ENCODE measurements around the gene CLCN7. TPM values are rescaled to one million over a fixed set of nuclear protein-coding genes. Genes with fewer than 3 reads are reported as not detected.

The CLCN7 gene
- total and polyA plus RNA-seq, 2 donors (not counting 3 experiments of a cell fraction or from before 2014, with no cell fraction given) = 59.8 to 94.9 TPM

GRCh38 chr16:1495211-1495888 is 20.5 kb upstream of the CLCN7 start:
- Histone ChIP-seq H3K4me3 (replicated peaks in 1 of 3; ENCODE audit: insufficient read depth in 1 of 3, low read depth in 1 of 3, low read length in 3 of 3) (no peak overlapping the region), H3K4me2 (ENCODE audit: insufficient read depth, low read length) (no peak overlapping the region), H2AFZ (ENCODE audit: low read depth, low read length) (no peak overlapping the region), H3K9me1 (replicated peaks; ENCODE audit: control insufficient read depth, extremely low read depth, insufficient read depth, low read length) (no peaks in the 10 kb centered on the region), H3K27ac (ENCODE audit: insufficient read depth, low read depth, low read length) (no peak overlapping the region), H4K20me1 (replicated peaks; ENCODE audit: control insufficient read depth, extremely low read depth, insufficient read depth, low read length) (no peaks in the 10 kb centered on the region), H3K9me3 (replicated peaks; ENCODE audit: control insufficient read depth, insufficient read depth, low read length) (no peaks in the 10 kb centered on the region), H3K27me3 (ENCODE audit: control insufficient read depth in 2 of 2, insufficient read depth in 2 of 2, low read length in 2 of 2) (no peaks in the 10 kb centered on the region), H3K4me1 (ENCODE audit: control insufficient read depth, extremely low read depth, insufficient read depth, low read length) (peaks cover 15% of the 10 kb centered on the region), H3K79me2 (ENCODE audit: control insufficient read depth, insufficient read depth, low read length) (peaks cover 19% of the 10 kb centered on the region), H3K36me3 (ENCODE audit: control insufficient read depth in 2 of 2, extremely low read depth in 1 of 2, insufficient read depth in 2 of 2, low read length in 2 of 2) (peaks cover 3 to 14% of the 10 kb centered on the region in 2 experiments), H3K9ac (replicated peaks; ENCODE audit: extremely low read depth, insufficient read depth, low read length) (no peak overlapping the region)
- DNase-seq (ENCODE audit: low read depth, low spot score) (no peak), FAIRE-seq (no peak)
- ChIA-PET POLR2A (no interaction called here), CTCF (interaction anchor here (1.3 to 1.6 kb wide), 9 partner anchors 17 to 180 kb away, joined by 3 to 19 read pairs (median 4); partner anchors contain the start of gene TMEM204)
- TF ChIP-seq FOS (IDR thresholded peaks at IDR 0.05; ENCODE audit: borderline replicate concordance, insufficient read depth, low read length) = no peak
- TF ChIP-seq GATA2 (IDR thresholded peaks at IDR 0.05; ENCODE audit: insufficient read depth, insufficient read length, low read depth, low read length) = no peak
- TF ChIP-seq MYC (IDR thresholded peaks at IDR 0.05; ENCODE audit: low read depth, low read length) = no peak
- no peak for TF ChIP-seq POLR2A (IDR thresholded peaks at IDR 0.05; ENCODE audit: low read depth, low read length)
- TF ChIP-seq EZH2 (IDR thresholded peaks at IDR 0.05; ENCODE audit: borderline replicate concordance, low read depth, low read length, severe bottlenecking) = no peak
- no peak for TF ChIP-seq JUN (IDR thresholded peaks at IDR 0.05; ENCODE audit: borderline replicate concordance, insufficient read depth, insufficient read length, low read depth)
- no peak for TF ChIP-seq CTCF (IDR thresholded peaks at IDR 0.05; ENCODE audit: extremely low read depth in 1 of 2, insufficient read depth in 1 of 2, low read depth in 1 of 2, low read length in 2 of 2)
- no peak for TF ChIP-seq POLR2AphosphoS5 (IDR thresholded peaks at IDR 0.05; ENCODE audit: insufficient read depth, low read depth, low read length)
- TF ChIP-seq, protein P1, sequence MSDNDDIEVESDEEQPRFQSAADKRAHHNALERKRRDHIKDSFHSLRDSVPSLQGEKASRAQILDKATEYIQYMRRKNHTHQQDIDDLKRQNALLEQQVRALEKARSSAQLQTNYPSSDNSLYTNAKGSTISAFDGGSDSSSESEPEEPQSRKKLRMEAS (IDR thresholded peaks at IDR 0.05; ENCODE audit: insufficient read depth, insufficient read length) = no peak
- intact Hi-C loops (cut with micrococcal nuclease) = no loop called here
- dilution Hi-C loops (cut with MboI; ENCODE audit: extremely low pct_ligation_motif_present, low sequenced_read_pairs) = no loop called here
- no TSS peak for BruUV-seq (replicated peaks)
